ENCODE data around the gene LYPD4. TPM values are rescaled to one million over a fixed set of nuclear protein-coding genes. Genes with fewer than 3 reads are reported as not detected.

Gene LYPD4
- total RNA-seq, 1 donor from 2014 or later = not detected

Small RNA genes within 50 kb of the gene (microRNA-seq; reads per million reads assigned to microRNA genes)
- not detected for gene MIR6797 (ENCODE audit: borderline number of aligned reads)

Other genes with a start within 250 kb of the LYPD4 start
- gene CEACAM4, start 217.6 kb downstream of the LYPD4 start, total RNA-seq = not detected in 3 replicates
- gene CEACAM7, start 156.4 kb downstream of the LYPD4 start, total RNA-seq = not detected in 3 replicates
- not detected in 3 replicates for gene CEACAM5, start 136.1 kb downstream of the LYPD4 start, total RNA-seq
- not detected in 3 replicates for gene CEACAM6, start 89.2 kb downstream of the LYPD4 start, total RNA-seq
- gene CEACAM3, start 48.1 kb downstream of the LYPD4 start, total RNA-seq = not detected in 3 replicates
- not detected in 3 replicates for gene DMRTC2, start 359 bp upstream of the LYPD4 start, total RNA-seq
- gene RPS19, start 15.6 kb upstream of the LYPD4 start, total RNA-seq = 1,424 to 1,797 TPM (median 1,457 TPM) in 3 replicates
- gene CD79A, start 32.6 kb upstream of the LYPD4 start, total RNA-seq = 0.36 TPM in 1 of 3 replicates, not detected in the others
- 70.5 to 105 TPM (median 73.2 TPM) in 3 replicates for gene ARHGEF1, start 38.5 kb upstream of the LYPD4 start, total RNA-seq
- gene ERFL, start 83.8 kb upstream of the LYPD4 start, total RNA-seq = 0.27 to 0.44 TPM (median 0.35 TPM) in 3 replicates
- gene RABAC1, start 114.6 kb upstream of the LYPD4 start, total RNA-seq = 282 to 302 TPM (median 295 TPM) in 3 replicates
- gene ATP1A3, start 149.5 kb upstream of the LYPD4 start, total RNA-seq = 0.10 to 0.85 TPM (median 0.64 TPM) in 3 replicates
- gene GRIK5, start 225.5 kb upstream of the LYPD4 start, total RNA-seq = 0.36 to 0.59 TPM (median 0.37 TPM) in 3 replicates
- gene ZNF574, start 231.5 kb upstream of the LYPD4 start, total RNA-seq = 11.2 to 13.0 TPM (median 12.4 TPM) in 3 replicates